Ovary (tissue), 3 donors: Measurements from ENCODE around the gene SPATA4.

ENCODE experiments used
- CTCF ChIP-seq, 3 donors: fragments of 450-650 bp in 2 of 3; fragments of 200-600 bp in 1 of 3; IDR thresholded peaks; one replicate each; pipeline versions ENCODE4 v1.5.1 to v1.8.0; 2016 to 2022; ENCODE audit warnings: antibody characterized with exemption in 3 of 3, mild to moderate bottlenecking in 1 of 3
- POLR2A ChIP-seq: fragments of 450-650 bp; IDR thresholded peaks from one replicate; pipeline ENCODE4 v1.6.1; 2017; ENCODE audit warnings: antibody characterized with exemption, mild to moderate bottlenecking, moderate library complexity
- donor health status: DM: no; HTN: no; CAD: no.

- TF ChIP-seq POLR2A, result no peak
- no peak for TF ChIP-seq CTCF (IDR thresholded peaks at IDR 0.05)
These were observed 5.2 kb downstream of the SPATA4 start for GRCh38 chr4:176189891-176190795.
